SK-N-MC (cell line): ENCODE data around the gene CACNA1G.

ENCODE experiments used
- DNase-seq: peaks from one replicate; pipeline ENCODE4 v3.0.0-alpha.2; 2011; ENCODE audit warnings: low read depth, low spot score
- H3K27ac ChIP-seq: fragments of 200-600 bp; sonication (generic); 2 replicates; pipeline ENCODE4 v1.5.1; 2016; ENCODE audit warnings: mixed run types
- H3K36me3 ChIP-seq: fragments of 200-600 bp; sonication (generic); 2 replicates; pipeline ENCODE4 v1.6.1; 2017; ENCODE audit warnings: antibody characterized with exemption, low read length, mixed read lengths; ENCODE audit not compliant: insufficient read depth
- H3K4me3 ChIP-seq: fragments of 200-600 bp; sonication (generic); 2 replicates; pipeline ENCODE4 v1.5.1; 2016
- H3K9ac ChIP-seq: fragments of 200-600 bp; sonication (generic); 2 replicates; pipeline ENCODE4 v1.8.0; 2017; ENCODE audit warnings: mixed run types, mixed read lengths; ENCODE audit not compliant: insufficient read length
- H3K9me3 ChIP-seq: fragments of 200-600 bp; sonication (generic); 2 replicates; pipeline ENCODE4 v1.6.1; 2017; ENCODE audit warnings: low read depth, mild to moderate bottlenecking, antibody characterized with exemption, low read length, moderate library complexity, mixed read lengths
- EZH2 ChIP-seq: fragments of 200-600 bp; sonication (generic); IDR thresholded peaks from one replicate; pipeline ENCODE4 v1.6.1; 2017; ENCODE audit warnings: antibody characterized with exemption
- FOXP2 ChIP-seq: optimal IDR thresholded peaks from 2 replicates; pipeline ENCODE3; 2011; ENCODE audit warnings: mild to moderate bottlenecking, moderate library complexity; ENCODE audit not compliant: insufficient read depth; ENCODE audit errors: extremely low read length, control extremely low read depth
- POLR2AphosphoS5 ChIP-seq: IDR thresholded peaks from 2 replicates; pipeline ENCODE4 v1.6.1; 2012; ENCODE audit warnings: mild to moderate bottlenecking, low read depth, low read length, borderline replicate concordance

The CACNA1G gene

DNA sequence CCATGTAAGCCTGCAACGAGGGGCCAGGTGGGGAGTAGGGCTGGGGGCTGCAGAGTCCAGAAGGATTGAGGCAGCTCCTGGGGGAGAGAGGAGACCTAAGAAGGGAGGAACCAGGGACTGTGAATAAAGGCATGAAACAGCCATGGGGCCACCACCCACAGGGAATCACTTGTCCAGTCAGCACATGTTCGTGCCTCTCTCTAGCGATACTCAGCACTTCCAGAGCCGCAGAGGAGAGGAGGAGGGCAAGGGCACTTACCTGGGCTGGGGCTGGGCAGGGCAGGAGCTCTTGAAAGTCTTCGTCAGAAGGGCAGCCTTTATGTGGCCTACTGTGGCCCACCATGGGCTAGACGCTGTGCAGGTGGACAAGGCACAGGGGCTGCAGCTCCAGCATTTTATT lies 24.2 kb downstream of the CACNA1G start:
- H3K9ac ChIP-seq, result no peak overlapping the region
- no peaks in the 10 kb centered on the region; the same call in 1 of the 2 replicates for H3K36me3 ChIP-seq
- no peak overlapping the region for H3K4me3 ChIP-seq
- no peaks in the 10 kb centered on the region for H3K9me3 ChIP-seq
- TF ChIP-seq EZH2, result no peak
- no peak for TF ChIP-seq FOXP2
- no peak for TF ChIP-seq POLR2AphosphoS5
- no peak for DNase-seq
- no peak overlapping the region for H3K27ac ChIP-seq

DNA sequence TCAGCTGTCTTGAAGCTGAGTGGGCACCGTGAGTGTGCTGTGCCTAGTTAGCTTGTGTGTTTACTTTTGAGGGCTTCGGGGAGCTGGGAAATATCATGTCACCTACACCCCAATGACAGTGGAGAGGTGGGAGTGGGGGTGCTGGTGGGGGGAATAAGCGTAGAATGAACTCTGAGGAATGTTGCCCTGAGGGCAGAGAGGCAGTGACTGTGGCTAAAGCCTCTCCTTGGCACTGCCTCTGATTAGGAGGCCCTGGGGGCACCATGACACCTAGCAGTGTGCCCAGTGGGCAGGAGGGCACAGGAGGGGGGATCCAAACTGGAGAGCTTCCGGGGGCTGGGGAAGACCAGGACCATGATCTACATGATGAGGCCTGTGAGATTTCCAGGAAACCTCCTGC lies 24.8 kb downstream of the CACNA1G start:
- TF ChIP-seq POLR2AphosphoS5 (no peak), EZH2 (no peak), FOXP2 (no peak)
- no peak overlapping the region for H3K4me3 ChIP-seq
- H3K36me3 ChIP-seq, result no peaks in the 10 kb centered on the region; the same call in 1 of the 2 replicates
- H3K27ac ChIP-seq, result no peak overlapping the region
- no peak for DNase-seq
- H3K9me3 ChIP-seq, result no peaks in the 10 kb centered on the region
- no peak overlapping the region for H3K9ac ChIP-seq

DNA sequence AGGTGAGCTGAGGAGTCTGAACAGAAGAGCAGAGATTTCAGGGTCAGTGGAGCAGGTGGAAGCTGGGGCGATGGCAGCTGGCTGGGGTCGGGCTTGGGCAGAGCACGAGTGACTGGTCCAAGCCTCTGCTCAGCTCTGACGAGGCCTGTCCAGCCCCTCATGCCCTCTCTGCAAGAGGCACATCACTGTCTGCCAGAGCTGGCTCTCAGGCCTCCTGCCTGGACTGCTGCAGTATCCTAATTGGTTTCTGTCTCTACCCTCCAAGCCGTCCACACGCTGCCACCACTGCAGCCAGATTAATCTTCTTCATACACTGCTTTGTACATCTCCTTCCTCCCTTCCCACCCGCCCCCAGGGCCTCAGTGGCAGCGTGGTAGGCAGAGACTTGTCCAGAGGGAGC lies 25.4 kb downstream of the CACNA1G start:
- DNase-seq, result no peak
- H3K9ac ChIP-seq, result no peak overlapping the region

DNA sequence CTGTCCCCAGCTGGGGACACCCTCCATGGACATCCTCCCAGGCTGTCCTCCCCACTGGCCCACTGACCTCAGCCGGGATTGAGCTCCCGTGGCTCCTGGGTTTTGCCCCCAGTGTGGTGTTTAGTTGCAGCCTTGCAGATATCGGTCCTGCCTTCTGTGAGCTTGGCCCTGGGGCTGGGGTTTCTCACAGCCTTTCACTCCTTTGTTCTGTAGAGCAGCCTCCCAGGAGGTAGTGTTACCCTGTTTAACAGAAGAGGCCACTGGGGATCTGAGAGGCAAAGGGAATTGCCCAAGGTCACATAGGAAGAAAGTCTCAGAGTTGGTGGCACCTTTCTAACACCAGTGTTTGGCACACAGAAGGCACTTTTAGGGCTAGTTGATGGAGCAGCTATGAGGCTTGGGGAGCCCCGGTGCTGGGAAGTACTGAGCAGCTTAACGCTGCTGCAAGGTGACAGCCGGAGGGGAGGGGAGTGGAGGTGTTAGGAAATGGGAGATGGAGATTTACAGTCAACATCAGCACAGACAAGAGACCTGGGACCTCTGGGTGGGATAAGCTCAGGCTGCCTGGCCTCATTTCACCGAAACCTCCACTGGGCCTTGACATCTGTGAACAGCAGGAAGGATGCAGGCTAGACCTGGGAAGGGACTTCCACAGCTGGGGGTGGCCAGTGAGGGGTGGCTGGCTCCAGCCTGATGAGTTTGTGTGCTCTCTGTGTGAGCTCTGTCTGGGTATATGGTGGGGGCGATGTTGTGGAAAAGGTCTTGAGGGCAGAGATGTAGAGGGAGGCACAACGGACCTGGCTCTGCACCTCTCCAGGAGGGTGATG lies 26.1 kb downstream of the CACNA1G start:
- TF ChIP-seq POLR2AphosphoS5, result no peak
- TF ChIP-seq FOXP2, result no peak
- no peak for TF ChIP-seq EZH2
- Histone ChIP-seq H3K36me3 (no peaks in the 10 kb centered on the region; the same call in 1 of the 2 replicates), H3K9ac (no peak overlapping the region), H3K27ac (no peak overlapping the region), H3K4me3 (no peak overlapping the region), H3K9me3 (no peaks in the 10 kb centered on the region)
- DNase-seq, result no peak

More for the DNA sequence above, 25.4 kb downstream of the CACNA1G start:
- H3K4me3 ChIP-seq, result no peak overlapping the region
- H3K27ac ChIP-seq, result no peak overlapping the region
- TF ChIP-seq POLR2AphosphoS5 (no peak), FOXP2 (no peak), EZH2 (no peak)
- no peaks in the 10 kb centered on the region for H3K9me3 ChIP-seq
- no peaks in the 10 kb centered on the region; the same call in 1 of the 2 replicates for H3K36me3 ChIP-seq

DNA sequence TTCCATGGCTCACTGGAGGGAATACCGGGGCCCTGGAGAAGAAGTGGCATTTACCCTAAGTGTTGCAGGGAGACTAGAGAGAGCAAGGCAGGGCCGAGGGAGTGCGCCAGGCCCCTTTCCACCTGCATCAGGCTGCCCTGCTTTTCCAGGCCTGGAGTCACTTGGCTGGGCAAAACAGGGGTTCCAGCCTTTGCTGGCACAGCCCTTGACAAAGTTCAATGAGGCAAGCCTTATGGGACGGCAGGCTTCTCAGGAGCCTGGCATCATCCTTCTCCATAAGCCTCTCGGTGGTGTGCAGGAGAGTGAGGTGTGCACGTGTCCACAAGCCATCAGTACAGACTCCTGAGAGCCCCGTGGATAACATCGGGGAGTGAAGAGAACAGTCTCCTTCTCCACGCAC lies 27.1 kb downstream of the CACNA1G start:
- H3K9me3 ChIP-seq, result no peaks in the 10 kb centered on the region
- H3K36me3 ChIP-seq, result no peaks in the 10 kb centered on the region
- H3K27ac ChIP-seq, result 0 out of 2 replicates have a peak overlapping the region, but pooled peaks have one; percentile 1
- no peak overlapping the region for H3K4me3 ChIP-seq
- H3K9ac ChIP-seq, result no peak overlapping the region
- DNase-seq, result no peak
- TF ChIP-seq POLR2AphosphoS5 (no peak), FOXP2 (no peak), EZH2 (no peak)

DNA sequence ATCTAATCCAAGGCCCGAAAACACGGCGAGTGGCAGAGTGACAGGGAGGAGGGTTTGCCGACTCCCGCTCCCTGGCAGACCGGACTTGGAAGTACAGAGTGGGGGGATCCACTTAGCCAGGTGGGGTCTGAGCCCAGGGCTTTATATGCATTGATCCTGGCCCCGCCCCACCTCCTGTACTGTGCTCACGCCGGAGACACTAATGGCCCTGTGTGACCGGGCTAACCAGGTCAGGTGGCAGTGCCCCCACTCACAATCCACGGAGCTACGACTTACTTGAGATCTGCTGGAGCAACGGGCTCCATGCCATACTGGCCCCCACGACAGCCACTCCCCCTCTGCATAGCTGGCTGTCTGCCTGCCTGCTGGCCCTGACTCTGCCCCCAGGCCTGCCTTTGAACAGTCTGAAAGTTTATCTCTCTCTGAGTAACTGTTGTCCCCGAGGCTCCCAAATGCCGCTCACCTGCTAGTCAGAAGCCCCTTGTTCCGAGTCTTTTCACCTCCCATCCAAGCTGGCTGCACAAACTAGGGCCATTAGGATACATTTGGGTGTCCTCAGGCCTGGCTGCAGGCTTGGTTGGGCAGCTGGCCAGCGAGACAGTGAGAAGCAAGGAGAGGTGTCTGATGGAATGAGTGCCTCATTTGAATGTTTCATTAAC lies 28.0 kb downstream of the CACNA1G start:
- no peak overlapping the region for H3K27ac ChIP-seq
- no peak overlapping the region for H3K4me3 ChIP-seq
- H3K9ac ChIP-seq, result no peak overlapping the region
- no peak for DNase-seq
- no peaks in the 10 kb centered on the region for H3K36me3 ChIP-seq
- no peaks in the 10 kb centered on the region for H3K9me3 ChIP-seq
- TF ChIP-seq POLR2AphosphoS5 (no peak), FOXP2 (no peak), EZH2 (no peak)

DNA sequence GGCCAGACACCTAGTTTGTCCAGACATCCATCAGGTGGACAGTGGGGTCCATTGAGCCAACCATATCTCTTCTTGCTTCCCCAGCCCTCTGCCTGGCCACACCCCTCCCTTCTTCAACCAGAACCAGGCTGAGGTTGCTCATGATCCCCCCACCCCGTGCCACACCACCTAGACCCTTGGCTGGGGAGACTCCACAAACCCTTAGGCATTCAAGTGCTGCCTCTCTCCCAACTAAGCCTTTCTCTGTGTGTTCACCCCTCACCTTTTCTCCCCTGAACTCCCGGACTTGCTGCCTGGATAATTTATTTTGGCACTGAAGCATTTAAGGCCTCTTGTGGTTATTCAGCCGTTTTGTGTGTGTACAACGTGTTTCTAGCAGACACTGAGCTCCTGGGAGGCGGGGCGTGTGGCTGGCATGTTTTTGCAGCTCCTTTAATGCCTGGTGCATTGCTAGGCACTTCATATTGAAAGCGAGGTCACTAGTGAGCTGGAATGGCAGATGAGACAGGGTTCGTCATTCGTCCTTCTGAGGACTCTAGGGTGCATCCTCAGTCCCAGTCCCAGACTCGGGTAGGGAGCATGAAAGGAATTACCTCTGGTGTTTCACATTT lies 28.7 kb downstream of the CACNA1G start:
- no peak for DNase-seq
- no peaks in the 10 kb centered on the region for H3K36me3 ChIP-seq
- H3K9me3 ChIP-seq, result no peaks in the 10 kb centered on the region
- no peak overlapping the region for H3K9ac ChIP-seq
- H3K4me3 ChIP-seq, result no peak overlapping the region
- peak overlapping the region; percentile 36; the same call in 1 of the 2 replicates for H3K27ac ChIP-seq
- TF ChIP-seq FOXP2 (no peak), EZH2 (no peak), POLR2AphosphoS5 (no peak)
